Measurements from ENCODE around the gene STT3B. TPM values are rescaled to one million over a fixed set of nuclear protein-coding genes. Genes with fewer than 3 reads are reported as not detected.
A peak's percentile ranks its signal among the peaks of the same experiment; 100 is the strongest.

The STT3B gene
- total and polyA plus RNA-seq, 2 donors from 2014 or later: 44.7 to 89.9 TPM

DNA sequence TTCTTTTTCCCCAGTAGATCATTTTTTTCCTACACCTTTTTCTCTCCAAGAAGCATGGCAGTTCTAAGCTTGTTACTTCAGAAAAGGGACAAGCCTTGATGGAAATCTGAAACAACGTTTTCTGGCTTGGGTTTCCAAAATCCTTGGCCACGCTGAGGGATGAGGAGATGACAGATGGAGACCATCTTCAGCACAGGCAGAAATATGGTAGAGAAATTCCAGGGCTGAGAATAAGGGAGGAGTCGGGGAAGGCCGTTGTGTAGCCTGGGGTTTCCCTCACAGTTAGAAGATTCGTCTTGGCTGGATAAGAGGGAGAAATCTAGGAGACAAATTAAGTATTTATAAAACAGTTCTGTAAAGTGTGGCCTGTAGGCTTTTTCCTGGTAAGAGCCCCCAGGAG, 33.9 kb upstream of the STT3B start:
- DNase-seq (peak in 1 of 5 donors; percentile 18), FAIRE-seq (no peak)
- no peaks in the 10 kb centered on the region for H3K4me1 ChIP-seq (ENCODE audit: control insufficient read depth in 2 of 3, insufficient read depth in 2 of 3, low read depth in 1 of 3, low read length in 3 of 3)
- no peak overlapping the region for H3K27ac ChIP-seq (ENCODE audit: low read depth in 2 of 2, low read length in 2 of 2)
- intact Hi-C loops (cut with DNase I): no loop called here
- no peaks in the 10 kb centered on the region for H3K36me3 ChIP-seq (ENCODE audit: control insufficient read depth in 2 of 3, insufficient read depth in 3 of 3, low read length in 3 of 3)
- no peak overlapping the region for H3K9ac ChIP-seq (ENCODE audit: low read length in 3 of 3)
- TF ChIP-seq CTCF (IDR thresholded peaks at IDR 0.05; ENCODE audit: borderline replicate concordance, extremely low read depth, insufficient read depth): no peak
- H3K9me3 ChIP-seq (ENCODE audit: control insufficient read depth in 2 of 3, insufficient read depth in 1 of 3, low read length in 3 of 3): no peaks in the 10 kb centered on the region
- H3K4me3 ChIP-seq (ENCODE audit: low read length in 3 of 3): no peak overlapping the region
- no peaks in the 10 kb centered on the region for H3K27me3 ChIP-seq (ENCODE audit: control insufficient read depth, insufficient read depth, low read length)

GRCh38 chr3:31499281-31499680, 33.4 kb upstream of the STT3B start:
- Histone ChIP-seq H3K27me3 (ENCODE audit: control insufficient read depth, insufficient read depth, low read length) (no peaks in the 10 kb centered on the region), H3K9ac (ENCODE audit: low read length in 3 of 3) (no peak overlapping the region), H3K36me3 (ENCODE audit: control insufficient read depth in 2 of 3, insufficient read depth in 3 of 3, low read length in 3 of 3) (no peaks in the 10 kb centered on the region), H3K9me3 (ENCODE audit: control insufficient read depth in 2 of 3, insufficient read depth in 1 of 3, low read length in 3 of 3) (no peaks in the 10 kb centered on the region), H3K4me1 (ENCODE audit: control insufficient read depth in 2 of 3, insufficient read depth in 2 of 3, low read depth in 1 of 3, low read length in 3 of 3) (no peaks in the 10 kb centered on the region), H3K4me3 (ENCODE audit: low read length in 3 of 3) (no peak overlapping the region), H3K27ac (ENCODE audit: low read depth in 2 of 2, low read length in 2 of 2) (no peak overlapping the region)
- FAIRE-seq (no peak), DNase-seq (no peak)
- intact Hi-C loops (cut with DNase I): no loop called here
- TF ChIP-seq CTCF (IDR thresholded peaks at IDR 0.05; ENCODE audit: borderline replicate concordance, extremely low read depth, insufficient read depth): no peak

- H3K27me3 ChIP-seq (ENCODE audit: control insufficient read depth, insufficient read depth, low read length): no peaks in the 10 kb centered on the region
- H3K36me3 ChIP-seq (ENCODE audit: control insufficient read depth in 2 of 3, insufficient read depth in 3 of 3, low read length in 3 of 3): no peaks in the 10 kb centered on the region
- no peak overlapping the region for H3K9ac ChIP-seq (ENCODE audit: low read length in 3 of 3)
- no peak overlapping the region for H3K4me3 ChIP-seq (ENCODE audit: low read length in 3 of 3)
- no peaks in the 10 kb centered on the region for H3K9me3 ChIP-seq (ENCODE audit: control insufficient read depth in 2 of 3, insufficient read depth in 1 of 3, low read length in 3 of 3)
- FAIRE-seq: no peak
- no peak overlapping the region for H3K27ac ChIP-seq (ENCODE audit: low read depth in 2 of 2, low read length in 2 of 2)
- no peaks in the 10 kb centered on the region for H3K4me1 ChIP-seq (ENCODE audit: control insufficient read depth in 2 of 3, insufficient read depth in 2 of 3, low read depth in 1 of 3, low read length in 3 of 3)
- intact Hi-C loops (cut with DNase I): no loop called here
- no peak for DNase-seq
- no peak for TF ChIP-seq CTCF (IDR thresholded peaks at IDR 0.05; ENCODE audit: borderline replicate concordance, extremely low read depth, insufficient read depth)
Observed at GRCh38 chr3:31502803-31503221, 29.9 kb upstream of the STT3B start.

DNA sequence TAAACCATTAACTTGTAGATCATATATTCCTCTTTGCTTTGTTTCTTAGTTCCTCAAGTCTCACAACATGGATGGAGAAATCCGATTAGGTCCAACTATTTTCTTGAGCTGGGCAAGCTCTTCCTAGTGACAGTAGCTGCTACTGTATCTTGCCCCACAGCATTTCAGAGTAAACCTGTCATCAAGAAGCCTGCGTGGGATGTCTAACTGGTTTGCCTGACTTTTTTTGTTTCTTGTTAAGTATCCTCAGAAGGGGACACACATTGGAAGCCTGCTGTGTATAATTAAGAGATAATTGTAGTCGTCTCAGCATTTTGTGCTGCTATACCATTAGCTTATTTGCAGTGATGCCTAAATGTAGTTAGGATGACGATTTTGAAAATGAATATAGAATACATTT, 29.3 kb upstream of the STT3B start:
- no peak overlapping the region for H3K9ac ChIP-seq (ENCODE audit: low read length in 3 of 3)
- H3K27ac ChIP-seq (ENCODE audit: low read depth in 2 of 2, low read length in 2 of 2): no peak overlapping the region
- no peak for DNase-seq
- no peaks in the 10 kb centered on the region for H3K36me3 ChIP-seq (ENCODE audit: control insufficient read depth in 2 of 3, insufficient read depth in 3 of 3, low read length in 3 of 3)
- TF ChIP-seq CTCF (IDR thresholded peaks at IDR 0.05; ENCODE audit: borderline replicate concordance, extremely low read depth, insufficient read depth): no peak
- no peak for FAIRE-seq
- H3K9me3 ChIP-seq (ENCODE audit: control insufficient read depth in 2 of 3, insufficient read depth in 1 of 3, low read length in 3 of 3): no peaks in the 10 kb centered on the region
- intact Hi-C loops (cut with DNase I): no loop called here
- no peaks in the 10 kb centered on the region for H3K4me1 ChIP-seq (ENCODE audit: control insufficient read depth in 2 of 3, insufficient read depth in 2 of 3, low read depth in 1 of 3, low read length in 3 of 3)
- H3K4me3 ChIP-seq (ENCODE audit: low read length in 3 of 3): no peak overlapping the region
- no peaks in the 10 kb centered on the region for H3K27me3 ChIP-seq (ENCODE audit: control insufficient read depth, insufficient read depth, low read length)

All from kidney (tissue), 14 donors.